NCI-H1105 (cell line): ENCODE results near the gene TMPRSS3.

Experiments used
- DNase-seq: peaks from one replicate; lab custom pipeline; 2025; lab: John Stamatoyannopoulos, UW

TMPRSS3 gene

DNA sequence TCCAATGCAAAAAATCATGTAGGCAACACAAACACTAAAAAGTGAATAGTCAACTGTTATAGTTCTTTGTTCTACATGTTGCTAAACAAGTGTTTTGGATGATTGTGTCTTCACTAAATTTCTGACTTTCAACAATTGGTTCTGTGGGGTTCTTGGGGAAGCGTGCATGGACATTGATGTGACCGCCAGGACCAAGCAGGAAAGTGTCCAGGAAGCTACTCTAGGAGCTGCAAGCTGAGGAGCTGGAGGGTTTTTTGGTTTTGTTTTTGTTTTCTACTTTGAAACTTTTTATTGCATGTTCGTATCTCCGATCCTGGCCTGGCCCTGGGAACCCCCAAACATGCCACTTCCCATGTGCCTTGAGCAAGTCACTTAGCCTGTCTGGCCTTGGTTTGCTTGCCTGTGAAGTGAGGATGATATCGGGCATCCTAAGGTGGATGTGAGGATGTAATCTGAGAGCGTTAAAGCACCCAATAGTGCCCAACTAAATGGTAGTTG is 8.0 kb downstream of the TMPRSS3 start:
- no peak for DNase-seq

DNA sequence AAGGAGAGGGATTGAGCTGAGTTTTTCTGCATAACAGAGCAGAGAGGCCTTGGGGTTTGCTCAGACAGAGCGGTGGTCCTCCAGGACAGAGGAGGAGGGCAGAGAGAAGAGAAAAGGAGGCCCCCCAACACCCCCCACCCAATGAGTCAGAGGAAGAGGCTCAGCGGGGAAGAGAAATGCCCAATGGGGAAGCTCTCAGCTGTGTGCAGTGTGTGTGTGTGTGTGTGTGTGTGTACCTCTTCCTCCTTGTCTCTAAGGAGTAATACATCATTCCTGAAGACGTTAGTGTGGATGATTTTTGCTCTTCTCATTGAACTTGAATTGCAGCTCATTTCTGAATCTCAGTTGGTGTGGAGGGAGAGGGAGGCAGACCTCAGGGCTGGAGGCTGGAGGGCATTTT is 8.7 kb downstream of the TMPRSS3 start:
- DNase-seq: no peak

DNA sequence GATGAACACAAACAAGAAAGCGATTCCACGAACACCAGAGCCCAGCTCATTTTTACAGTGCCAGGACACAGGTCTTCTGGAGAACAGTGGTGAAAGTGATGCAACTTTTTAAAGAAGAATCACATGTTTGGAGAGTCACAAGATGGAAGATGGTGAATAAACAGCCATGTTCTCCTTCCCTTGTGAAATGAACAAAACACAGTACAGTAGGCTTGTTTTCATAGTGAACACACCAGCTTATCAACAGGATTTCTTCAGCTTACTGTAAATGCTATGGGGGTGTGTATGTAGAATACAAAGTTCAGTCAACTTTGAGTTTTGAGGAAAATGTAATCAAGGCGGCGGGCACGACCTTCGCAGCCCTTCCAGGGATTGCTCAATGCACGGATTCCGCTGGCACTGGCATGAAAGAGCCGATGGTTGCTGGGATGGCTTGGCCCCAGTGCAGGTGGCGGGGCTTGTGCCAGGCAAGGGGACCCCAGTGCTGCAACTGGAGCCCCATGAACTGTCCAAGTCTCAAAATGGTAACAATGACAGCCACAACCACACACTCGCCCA is 9.7 kb downstream of the TMPRSS3 start:
- no peak for DNase-seq

DNA sequence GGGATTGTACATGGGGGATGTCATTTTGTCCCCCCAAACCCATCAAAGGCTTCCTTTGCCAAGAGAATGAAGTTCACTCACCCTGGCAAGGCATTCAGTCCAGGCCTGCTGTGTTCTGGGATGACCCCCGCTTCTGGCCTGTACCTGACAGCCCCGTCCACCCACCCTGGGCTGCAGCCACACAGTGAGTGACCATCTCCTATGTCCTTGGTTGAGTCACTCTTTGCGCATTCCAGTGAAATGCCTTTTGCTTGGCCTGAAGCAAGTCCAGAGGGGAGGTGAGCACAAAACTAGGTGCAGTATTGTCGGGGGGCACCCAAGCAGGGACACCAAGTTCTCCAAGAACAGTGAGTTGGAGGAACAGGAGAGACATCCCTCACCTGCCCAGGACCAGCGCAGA is 10.2 kb downstream of the TMPRSS3 start:
- no peak for DNase-seq

DNA sequence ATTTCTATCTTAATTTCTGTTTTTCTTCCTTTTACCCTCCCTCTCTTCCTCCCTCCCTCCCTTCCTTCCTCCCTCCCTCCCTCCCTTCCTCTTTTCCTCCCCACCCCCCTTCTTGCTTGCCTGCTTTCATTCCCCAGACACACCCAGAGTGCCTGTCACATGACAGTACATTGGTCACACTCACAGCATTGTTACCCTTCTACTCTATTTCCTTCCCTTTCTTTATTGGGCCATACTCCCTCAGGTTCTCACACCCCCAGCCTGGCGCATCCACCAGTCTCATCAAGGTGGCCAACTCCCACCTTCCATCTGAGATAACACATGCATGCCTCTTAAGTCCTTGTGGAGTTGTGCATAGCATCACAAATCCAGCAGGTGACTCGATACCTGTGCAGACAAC is 10.9 kb downstream of the TMPRSS3 start:
- DNase-seq: no peak

DNA sequence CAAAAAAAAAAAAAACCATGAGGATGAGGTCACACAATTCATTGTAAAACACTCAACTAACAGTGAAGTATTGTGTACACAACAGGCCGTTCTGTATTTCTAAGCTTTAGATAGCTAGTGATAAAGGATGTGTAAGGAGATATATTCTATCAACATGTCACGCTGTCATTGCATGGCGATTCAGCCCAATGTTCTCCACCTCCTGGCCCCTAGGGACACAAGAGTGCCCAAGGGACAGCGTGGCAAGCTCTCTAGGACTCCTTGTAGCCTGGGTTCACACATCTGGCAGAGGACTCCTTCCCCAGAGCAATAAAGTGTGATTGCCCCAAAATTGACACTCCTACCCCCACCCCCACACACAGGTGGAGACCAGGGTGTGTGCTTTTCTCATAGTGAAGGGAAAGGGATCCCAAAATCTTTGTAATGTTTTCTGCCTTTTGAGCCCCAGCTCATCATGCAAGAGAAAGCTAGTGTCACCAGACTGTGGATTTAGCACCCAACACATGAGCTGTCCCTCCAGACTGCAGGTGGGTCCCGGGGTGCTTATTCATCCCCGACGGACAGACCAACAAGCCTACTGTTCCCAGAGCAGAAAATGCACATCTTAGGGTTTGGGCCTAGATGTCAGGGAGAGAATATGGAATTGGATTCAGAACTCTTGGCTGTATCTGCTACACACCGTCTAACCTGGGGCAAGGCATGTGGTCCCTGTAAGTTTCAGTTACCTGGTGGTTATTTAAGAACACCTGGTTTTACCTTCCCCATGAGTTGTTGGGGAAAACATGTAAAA is 11.5 kb downstream of the TMPRSS3 start:
- no peak for DNase-seq

DNA sequence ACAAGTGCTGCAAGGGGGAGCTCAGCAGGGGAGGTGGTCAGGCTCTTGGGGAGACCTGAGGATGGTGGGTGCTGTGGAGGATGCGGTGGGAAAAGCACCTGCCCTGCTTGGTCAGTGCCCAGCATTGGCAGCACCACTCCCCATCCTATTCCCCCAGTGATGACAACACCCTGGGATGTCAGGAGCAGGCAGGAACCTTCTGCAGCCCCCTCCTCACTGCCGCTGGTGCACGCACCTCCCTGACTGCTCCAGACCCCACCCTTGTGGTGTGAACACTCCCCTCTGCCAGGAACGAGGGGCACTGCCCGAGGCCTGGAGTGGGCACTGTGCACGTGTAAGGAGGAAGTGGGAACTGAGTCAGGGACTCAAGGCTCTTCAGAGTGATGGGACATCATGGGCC is 12.5 kb downstream of the TMPRSS3 start:
- DNase-seq: no peak

DNA sequence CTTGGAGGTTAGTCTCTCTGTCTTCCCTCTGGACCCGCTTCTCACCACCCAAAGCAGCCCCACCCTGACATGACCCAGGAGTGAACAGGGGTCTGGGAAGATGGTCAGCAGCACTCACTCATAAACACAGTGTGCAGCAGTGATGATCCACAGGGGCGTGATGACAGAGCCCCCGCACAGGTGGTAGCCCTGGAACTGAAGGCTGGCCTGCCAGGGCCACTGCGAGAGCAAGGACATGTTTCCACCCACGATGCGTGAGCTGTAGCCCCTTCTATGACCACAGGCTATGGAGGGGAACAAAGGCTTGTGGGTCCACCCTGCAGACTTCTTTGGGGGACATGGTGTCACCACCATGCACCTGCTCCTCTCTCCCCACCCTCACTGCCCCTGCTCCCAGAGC is 12.9 kb downstream of the TMPRSS3 start:
- DNase-seq: no peak

DNA sequence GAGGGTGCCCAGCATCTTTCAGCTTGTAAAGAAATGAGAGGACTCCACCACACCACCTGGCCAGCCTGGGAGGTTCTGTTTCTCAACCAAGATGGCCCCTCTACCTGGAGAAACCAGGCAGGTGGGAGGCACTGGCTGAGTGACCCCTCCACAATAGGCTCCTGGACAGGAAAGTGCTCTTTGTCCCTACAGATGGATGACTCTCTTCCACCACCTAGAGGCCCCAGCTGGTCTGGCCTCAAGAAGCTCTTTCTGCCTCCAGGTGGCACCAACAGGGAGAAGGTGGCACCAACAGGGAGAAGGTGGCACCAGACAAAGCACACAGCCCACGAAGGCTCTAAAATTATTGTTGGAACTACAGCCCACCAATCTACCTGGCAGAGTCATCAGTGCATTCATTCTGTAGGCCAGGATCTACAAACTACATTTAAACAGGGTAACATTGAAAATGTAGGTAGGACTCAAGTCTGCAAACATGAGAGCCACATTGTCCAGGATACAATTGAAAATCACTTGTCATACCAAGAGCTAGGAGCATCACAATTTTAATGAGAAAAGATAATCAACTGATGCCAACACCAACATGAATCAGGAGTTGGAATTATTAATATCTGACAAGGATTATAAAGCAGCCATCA is 14.4 kb downstream of the TMPRSS3 start:
- peak; percentile 54 for DNase-seq

DNA sequence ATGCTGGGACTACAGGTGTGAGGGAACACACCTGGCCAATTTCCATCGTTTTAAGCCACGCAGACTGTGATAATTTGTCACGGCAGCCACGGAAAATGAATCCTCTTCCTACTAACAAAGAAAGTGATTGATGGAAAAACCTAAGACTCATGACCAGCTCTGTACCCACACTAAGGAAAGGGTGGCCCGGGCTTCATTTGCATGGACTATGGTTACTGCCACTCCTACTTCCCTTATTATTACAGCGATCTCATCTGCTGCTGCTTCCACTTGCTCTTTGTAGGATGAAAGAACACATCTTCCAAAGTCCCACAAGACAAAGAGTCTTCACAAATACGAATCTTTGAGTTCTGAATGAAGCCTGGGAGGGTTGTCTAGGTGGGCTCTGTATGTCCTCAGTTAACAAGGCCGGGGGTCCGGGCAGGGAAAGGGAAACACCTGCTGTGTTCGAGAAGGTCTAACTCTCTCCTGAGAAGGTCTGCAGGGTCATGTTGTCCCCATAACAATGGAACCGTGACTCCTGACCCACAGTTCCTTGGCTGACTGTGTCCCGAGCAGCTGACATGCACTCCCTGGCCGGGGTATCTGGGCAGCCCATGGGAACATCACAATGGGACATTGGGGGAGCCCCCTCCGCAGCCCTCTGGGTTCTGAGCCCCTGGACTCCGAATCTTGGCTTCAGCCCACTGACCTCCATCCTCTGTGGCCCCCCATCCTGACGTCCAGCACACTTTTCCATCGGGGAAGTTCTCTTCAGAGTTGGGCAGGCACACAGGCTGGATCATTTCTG is 16.2 kb downstream of the TMPRSS3 start:
- DNase-seq: no peak

DNA sequence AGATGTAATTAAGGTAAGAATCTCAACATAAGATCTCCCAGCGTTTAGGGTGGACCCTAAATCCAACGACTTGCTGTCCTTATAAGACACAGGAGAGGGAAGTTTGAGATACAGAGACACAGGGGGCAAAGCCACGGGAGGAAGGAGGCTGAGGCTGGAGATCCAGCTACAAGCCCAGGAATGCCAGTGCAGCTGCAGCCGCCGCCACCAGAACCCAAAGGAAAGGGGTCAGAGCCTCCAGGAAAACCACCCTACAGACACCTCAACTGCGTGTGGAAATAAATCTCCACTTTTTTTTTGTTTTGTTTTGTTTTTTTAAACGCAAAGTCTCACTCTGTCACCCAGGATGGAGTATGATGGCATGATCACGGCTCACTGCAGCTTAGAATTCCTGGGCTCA is 17.4 kb downstream of the TMPRSS3 start:
- no peak for DNase-seq

DNA sequence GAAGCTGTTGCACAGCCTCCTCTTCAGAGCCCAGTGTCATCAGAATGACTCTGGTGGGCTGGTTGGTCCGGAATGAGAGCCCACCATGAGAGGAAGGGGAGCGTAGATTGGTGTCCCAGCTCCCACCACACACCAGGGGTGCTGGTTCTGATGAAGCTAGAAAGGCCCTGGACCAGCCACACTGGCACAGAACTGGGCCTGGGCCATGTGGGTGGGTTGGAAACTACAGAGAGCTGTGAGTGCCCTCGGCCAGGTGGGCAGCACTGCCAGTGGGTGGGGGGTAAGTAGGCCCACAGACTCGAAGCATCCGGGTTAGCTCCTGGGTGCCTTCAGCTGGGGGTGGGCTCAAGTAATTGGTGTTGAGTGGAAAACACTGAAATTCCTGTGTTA is 17.9 kb downstream of the TMPRSS3 start:
- no peak for DNase-seq

DNA sequence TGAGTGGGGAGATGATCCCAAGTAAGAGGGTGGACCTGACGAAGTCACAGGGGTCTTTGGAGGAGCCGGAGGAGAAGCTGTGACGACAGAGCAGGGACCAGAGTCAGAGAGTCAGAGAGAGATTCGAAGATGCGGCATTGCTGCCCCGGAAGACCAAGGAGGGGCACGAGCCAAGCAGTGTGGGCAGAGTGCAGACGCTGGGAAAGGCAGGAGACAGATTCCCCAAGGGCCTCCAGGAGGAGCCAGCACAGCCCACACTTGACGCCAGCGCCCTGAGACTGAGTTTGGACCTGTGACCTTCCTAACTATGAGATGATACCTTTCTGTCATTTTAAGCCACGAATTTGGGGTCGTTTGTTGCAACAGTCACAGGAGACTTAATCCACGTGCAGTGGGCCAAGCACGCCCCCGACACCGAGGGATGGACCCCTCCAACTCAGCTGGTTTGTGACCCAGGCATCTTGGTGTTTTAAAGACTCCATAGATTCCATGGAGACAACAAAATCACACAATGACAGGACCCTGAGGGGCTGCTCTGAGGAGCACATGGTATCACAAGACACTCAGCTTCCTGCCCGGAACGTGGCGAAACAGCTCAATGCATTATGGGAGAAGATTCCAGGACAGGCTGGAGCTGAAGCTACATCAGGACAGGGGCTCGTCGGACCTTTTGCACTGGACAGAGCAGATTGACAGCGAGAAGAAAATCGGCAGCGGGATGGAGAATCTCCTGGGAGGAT is 18.5 kb downstream of the TMPRSS3 start:
- no peak for DNase-seq

DNA sequence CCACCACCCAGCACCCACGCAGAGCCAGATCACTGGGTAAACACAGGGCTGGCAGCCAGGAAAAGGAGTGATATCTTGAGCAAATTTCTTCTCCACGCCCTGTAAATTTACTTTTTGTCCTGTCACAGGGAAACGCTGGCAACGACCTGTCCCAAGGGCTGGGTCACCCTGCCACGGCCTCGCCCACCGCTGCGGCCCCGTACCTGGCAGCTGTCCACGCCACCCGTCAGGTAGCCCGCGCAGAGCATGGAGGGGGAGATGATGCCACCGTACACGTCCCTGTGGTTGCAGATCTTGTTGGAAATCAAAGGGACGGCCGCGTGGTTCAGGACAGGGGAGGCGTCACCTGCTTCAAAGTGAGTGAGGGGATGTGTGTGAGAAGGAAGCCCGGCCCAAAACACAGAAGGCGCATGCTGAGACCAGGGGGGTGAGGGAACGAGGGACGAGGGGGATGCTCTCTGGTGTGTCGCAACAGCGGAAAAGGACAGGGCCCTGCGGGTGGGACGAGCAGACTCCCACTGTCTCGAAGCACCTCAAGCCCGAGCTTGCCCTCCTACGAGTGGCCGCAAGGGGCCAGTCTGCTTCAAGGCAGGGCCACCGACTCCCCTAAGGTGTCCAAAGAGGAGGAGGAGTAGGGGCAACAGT is 19.4 kb downstream of the TMPRSS3 start:
- no peak for DNase-seq

DNA sequence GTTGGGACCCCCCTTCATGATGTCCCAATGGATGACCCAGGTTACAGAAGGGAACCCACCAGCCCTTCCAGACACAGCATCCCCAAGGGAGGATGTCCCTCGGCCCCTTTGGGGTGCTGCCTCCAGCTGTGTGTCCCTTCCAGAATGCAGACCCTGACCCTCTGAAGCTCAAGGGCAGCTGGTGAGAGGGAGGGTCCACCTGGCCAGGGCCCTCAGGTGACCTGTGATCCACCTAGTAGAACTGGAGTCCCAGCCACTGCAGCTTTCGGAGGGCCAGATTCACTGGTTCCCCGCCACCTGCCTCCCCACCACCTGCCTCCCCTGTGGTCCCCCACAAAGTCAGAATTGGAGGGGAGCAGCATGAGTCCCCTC is 19.9 kb downstream of the TMPRSS3 start:
- no peak for DNase-seq

DNA sequence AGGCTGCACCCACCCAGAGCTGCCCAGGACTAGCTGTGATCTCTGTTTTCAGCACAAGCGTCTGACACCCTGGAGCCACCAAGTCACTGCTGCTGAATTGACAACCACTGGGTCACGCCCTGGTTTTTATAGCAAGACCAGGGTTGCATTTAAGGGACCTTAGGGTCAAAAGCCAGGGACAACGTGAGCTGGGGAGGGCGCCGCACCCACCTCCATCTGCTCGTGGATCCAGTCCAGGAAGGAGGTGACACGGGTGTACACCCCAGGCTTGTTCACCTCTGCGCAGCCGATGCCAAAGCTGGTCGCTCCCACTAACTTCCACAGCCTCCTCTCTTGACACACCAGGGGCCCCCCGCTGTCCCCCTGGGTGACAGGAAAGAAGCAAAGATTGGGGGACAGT is 20.3 kb downstream of the TMPRSS3 start:
- DNase-seq: no peak

DNA sequence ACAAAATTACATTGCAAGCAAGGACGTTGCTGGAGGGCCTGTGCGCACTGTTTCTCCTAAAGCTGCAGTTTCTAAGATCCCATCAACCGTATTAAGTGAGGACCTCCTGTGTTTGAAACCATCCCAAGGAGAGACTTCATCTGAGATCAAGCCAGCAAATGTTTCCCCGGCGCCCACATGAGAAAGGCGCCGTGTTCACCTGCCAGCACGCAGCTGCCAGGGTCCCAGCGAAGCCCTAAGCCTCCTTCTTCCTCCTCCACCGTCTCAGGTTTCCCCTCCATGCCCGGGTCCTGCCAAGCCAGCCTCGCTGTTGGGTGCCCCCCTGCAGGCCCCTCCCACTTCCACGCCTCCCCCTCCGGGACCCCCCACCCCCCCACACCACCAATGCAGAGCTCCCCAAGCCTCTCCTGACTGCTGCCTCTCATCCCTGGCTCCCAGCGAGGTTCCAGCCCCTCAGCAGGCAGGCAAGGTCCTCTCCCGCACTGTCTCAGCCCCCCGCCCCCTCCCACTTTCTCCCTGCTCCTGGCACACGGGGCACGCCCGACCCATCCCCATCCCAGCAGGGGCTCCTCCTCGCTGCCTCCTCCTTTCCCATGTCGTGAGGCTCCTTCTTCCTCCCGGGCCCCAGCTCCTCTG is 20.9 kb downstream of the TMPRSS3 start:
- no peak for DNase-seq

DNA sequence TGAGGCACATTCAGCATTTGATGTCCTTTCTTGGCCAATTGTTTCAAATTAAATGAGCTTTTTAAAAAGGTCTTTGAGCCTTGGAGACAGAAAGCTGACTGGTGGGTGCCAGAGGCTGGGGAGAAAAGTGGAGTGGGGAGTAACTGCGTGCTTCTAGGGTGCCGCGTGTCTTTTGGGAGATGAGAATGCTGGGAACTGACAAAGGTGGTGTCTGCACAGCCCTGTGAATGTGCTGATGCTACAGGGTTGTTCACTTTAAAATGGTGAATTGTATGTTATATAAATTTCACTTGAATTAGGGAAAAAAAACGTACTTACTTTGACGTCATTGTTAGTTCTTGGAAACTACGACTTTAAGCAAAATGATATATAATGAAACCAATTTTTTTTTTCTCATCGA is 21.4 kb downstream of the TMPRSS3 start:
- DNase-seq: no peak

DNA sequence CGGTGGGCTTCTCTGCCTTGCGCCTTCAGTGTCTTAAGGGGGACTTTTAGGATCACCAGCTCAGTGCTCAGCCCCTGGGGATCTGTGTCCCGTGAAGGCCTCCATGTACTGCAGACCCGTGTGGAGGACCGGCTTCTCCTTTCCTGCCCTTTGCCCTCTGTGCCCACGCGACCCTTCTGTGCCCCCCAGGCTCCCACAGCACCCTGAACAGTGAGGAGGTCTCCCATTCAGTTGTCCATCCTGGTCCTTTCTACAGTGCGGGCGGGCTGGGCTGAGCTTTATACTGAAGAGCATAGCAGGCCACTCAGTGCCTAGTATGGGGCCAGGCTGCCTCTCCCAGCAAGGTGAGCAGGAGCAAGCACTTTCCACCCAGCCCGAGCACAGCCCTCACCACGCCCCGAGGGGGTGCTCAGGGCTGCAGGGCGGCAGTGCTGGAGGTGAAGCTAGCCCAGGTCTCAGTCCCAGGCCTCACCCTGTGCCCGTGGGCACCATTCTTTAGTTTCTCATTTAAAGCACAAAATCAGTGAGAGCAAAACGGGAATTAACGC is 21.9 kb downstream of the TMPRSS3 start:
- DNase-seq: no peak

DNA sequence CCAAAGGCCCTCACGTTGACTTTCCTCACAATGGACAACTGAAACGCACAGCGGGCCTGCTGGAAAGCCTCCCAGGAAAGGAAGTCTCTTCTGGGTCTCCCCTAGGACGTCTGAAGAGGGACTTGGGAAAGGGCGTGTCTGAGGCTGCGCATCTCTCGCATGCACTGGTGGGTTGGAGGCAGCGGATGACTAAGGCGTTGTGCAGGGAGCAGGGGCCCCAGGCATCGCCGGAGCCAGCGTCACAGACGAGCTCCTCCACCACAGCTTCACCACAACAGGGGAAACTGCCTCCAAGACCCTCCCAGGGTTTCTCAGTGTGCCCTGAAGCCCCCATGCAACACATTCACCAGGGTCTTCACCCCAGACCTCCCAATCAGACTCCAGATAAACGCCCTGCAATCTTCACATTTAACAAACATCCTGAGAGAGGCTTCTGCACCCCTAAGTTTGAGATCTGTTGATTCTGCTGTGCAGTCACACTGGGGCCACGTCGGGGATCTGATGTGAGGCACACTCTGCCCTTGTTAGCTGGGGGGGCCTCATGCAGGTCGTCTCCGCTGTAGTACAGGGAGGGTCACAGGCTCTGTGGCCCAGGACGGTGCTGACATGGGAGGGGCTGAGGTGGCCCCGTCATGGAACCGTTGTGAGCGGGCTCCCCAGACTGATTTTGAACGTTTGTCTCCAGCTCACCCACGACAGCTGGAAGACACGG is 22.5 kb downstream of the TMPRSS3 start:
- DNase-seq: no peak
